Right atrium auricular region (tissue), 2 donors: ENCODE results near the gene TMPRSS15. TPM values are rescaled to one million over a fixed set of nuclear protein-coding genes. Genes with fewer than 3 reads are reported as not detected.

Experiments
- DNase-seq: peaks from one replicate; pipeline ENCODE4 v3.0.0-alpha.2; 2019; ENCODE audit warnings: low spot score
- H3K27ac ChIP-seq, 2 donors: fragments of 200-600 bp; sonication (generic); 1 replicate in 1 of 2; 2 replicates in 1 of 2; pipeline ENCODE4 v1.5.1; 2016 to 2019
- H3K27me3 ChIP-seq, 2 donors: fragments of 200-600 bp; sonication (generic); one replicate each; pipeline versions ENCODE4 v1.5.1 to v1.6.0; 2017 to 2019
- H3K36me3 ChIP-seq: fragments of 200-600 bp; sonication (generic); one replicate; pipeline ENCODE4 v1.5.1; 2016
- H3K4me1 ChIP-seq, 2 donors: fragments of 200-600 bp; sonication (generic); one replicate each; pipeline versions ENCODE4 v1.5.1 to v1.6.0; 2017 to 2019
- H3K4me3 ChIP-seq, 2 donors: fragments of 200-600 bp; sonication (generic); 1 replicate in 1 of 2; 2 replicates in 1 of 2; pipeline ENCODE4 v1.5.1; 2017 to 2019; ENCODE audit warnings: mild to moderate bottlenecking in 1 of 2, moderate library complexity in 1 of 2
- H3K9me3 ChIP-seq, 2 donors: fragments of 200-600 bp; sonication (generic); one replicate each; pipeline ENCODE4 v1.5.1; 2019
- CTCF ChIP-seq, 2 donors: fragments of 200-600 bp; sonication (generic); IDR thresholded peaks; one replicate each; pipeline ENCODE4 v1.5.1; 2019; ENCODE audit warnings: antibody characterized with exemption in 2 of 2
- total RNA-seq, 2 donors: library from RNA; depleted of rRNA; stranded (reverse); fragments of >200 nt; gene quantifications; one replicate each; pipeline ENCODE4 v1.1.0, GENCODE V29; 2016

TMPRSS15 gene
- total RNA-seq, 2 donors from 2014 or later, result not detected

- H3K9me3 ChIP-seq, result no peaks in the 10 kb centered on the region
- no peak for DNase-seq
- TF ChIP-seq CTCF (IDR thresholded peaks at IDR 0.05), result no peak
- peak within 1 kb of the TSS in 1 of 2 donors; percentile 15 for H3K27ac ChIP-seq
- peak within 1 kb of the TSS; percentile 30 to 50 for H3K4me3 ChIP-seq
- no peaks in the 10 kb centered on the region for H3K36me3 ChIP-seq
- peaks cover 0 to 18% of the 10 kb centered on the region in 2 donors for H3K4me1 ChIP-seq
- no peaks in the 10 kb centered on the region for H3K27me3 ChIP-seq
Observed at GRCh38 chr21:18244671-18245463, 158.7 kb downstream of the TMPRSS15 start, which contains the start of gene CHODL. CHODL (plus strand) TSS chr21:18244833; CDS start chr21:18245224, 391 bp downstream.

GRCh38 chr21:18235545-18235944, 168.0 kb downstream of the TMPRSS15 start:
- Histone ChIP-seq H3K27me3 (no peaks in the 10 kb centered on the region), H3K27ac (no peak overlapping the region)

GRCh38 chr21:18228060-18228739, 175.4 kb downstream of the TMPRSS15 start:
- TF ChIP-seq CTCF (IDR thresholded peaks at IDR 0.05), result no peak
- no peak for DNase-seq

More at GRCh38 chr21:18235545-18235944, 168.0 kb downstream of the TMPRSS15 start:
- Histone ChIP-seq H3K36me3 (no peaks in the 10 kb centered on the region), H3K4me1 (no peaks in the 10 kb centered on the region), H3K9me3 (peaks cover 0 to 4% of the 10 kb centered on the region in 2 donors), H3K4me3 (no peak overlapping the region)
- TF ChIP-seq CTCF (IDR thresholded peaks at IDR 0.05), result no peak
- no peak for DNase-seq

GRCh38 chr21:18222346-18222745, 181.2 kb downstream of the TMPRSS15 start:
- TF ChIP-seq CTCF (IDR thresholded peaks at IDR 0.05), result no peak
- no peaks in the 10 kb centered on the region for H3K36me3 ChIP-seq
- no peak for DNase-seq
- H3K27me3 ChIP-seq, result no peaks in the 10 kb centered on the region
- no peak overlapping the region for H3K27ac ChIP-seq
- no peaks in the 10 kb centered on the region for H3K4me1 ChIP-seq
- H3K9me3 ChIP-seq, result peaks cover 4 to 26% of the 10 kb centered on the region in 2 donors
- H3K4me3 ChIP-seq, result no peak overlapping the region

More at GRCh38 chr21:18228060-18228739, 175.4 kb downstream of the TMPRSS15 start:
- peaks cover 0 to 3% of the 10 kb centered on the region in 2 donors for H3K9me3 ChIP-seq
- H3K27ac ChIP-seq, result no peak overlapping the region
- H3K27me3 ChIP-seq, result no peaks in the 10 kb centered on the region
- no peaks in the 10 kb centered on the region for H3K36me3 ChIP-seq
- H3K4me3 ChIP-seq, result no peak overlapping the region
- H3K4me1 ChIP-seq, result no peaks in the 10 kb centered on the region

GRCh38 chr21:18220498-18220897, 183.1 kb downstream of the TMPRSS15 start:
- no peak for DNase-seq
- H3K9me3 ChIP-seq, result peaks cover 4 to 26% of the 10 kb centered on the region in 2 donors
- H3K4me3 ChIP-seq, result no peak overlapping the region
- H3K4me1 ChIP-seq, result no peaks in the 10 kb centered on the region
- no peak for TF ChIP-seq CTCF (IDR thresholded peaks at IDR 0.05)
- no peak overlapping the region for H3K27ac ChIP-seq
- H3K27me3 ChIP-seq, result no peaks in the 10 kb centered on the region
- H3K36me3 ChIP-seq, result no peaks in the 10 kb centered on the region

Other genes starting within 250 kb of the TMPRSS15 start
- 1 to 10 TPM; 1.2 TPM for gene CHODL, start 159.0 kb downstream of the TMPRSS15 start, total RNA-seq